ENCODE results near the gene S1PR3. TPM values are rescaled to one million over a fixed set of nuclear protein-coding genes. Genes with fewer than 3 reads are reported as not detected.

Gene S1PR3
- total RNA-seq, 2 experiments from 2014 or later = 0.47 TPM; not detected in 1

DNA sequence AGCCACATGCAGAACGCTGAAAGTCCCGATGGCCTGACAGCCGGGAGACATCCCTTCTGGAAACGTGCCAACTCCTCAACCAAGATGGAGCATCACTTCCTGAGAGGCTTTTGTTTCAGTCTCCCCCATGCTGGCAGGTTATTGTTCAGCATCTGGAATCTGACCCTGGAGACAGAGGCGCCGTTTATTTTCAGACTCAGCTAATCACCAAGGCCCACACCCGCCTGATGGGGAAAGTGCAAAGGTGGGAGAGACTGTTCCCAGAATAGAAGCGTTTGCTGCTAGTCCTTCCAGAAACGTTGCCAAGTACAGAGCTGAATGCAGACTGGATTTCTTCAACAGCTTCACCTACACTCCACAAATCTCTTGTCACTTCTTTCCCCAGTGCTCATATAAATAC is 41.8 kb upstream of the S1PR3 start:
- no peak for DNase-seq (ENCODE audit: low spot score)
- Histone ChIP-seq H2AFZ (ENCODE audit: low read length) (no peak overlapping the region), H3K4me1 (ENCODE audit: insufficient read depth, low read length, poor library complexity, severe bottlenecking) (no peaks in the 10 kb centered on the region), H3K36me3 (ENCODE audit: insufficient read depth, low read length) (no peaks in the 10 kb centered on the region), H3K9me3 (ENCODE audit: low read length) (no peaks in the 10 kb centered on the region), H3K27ac (ENCODE audit: low read depth, low read length, poor library complexity, severe bottlenecking) (no peak overlapping the region), H3K9me2 (ENCODE audit: insufficient read depth, low read length) (no peaks in the 10 kb centered on the region), H4K20me1 (ENCODE audit: insufficient read depth, low read length) (no peaks in the 10 kb centered on the region), H3K4me3 (ENCODE audit: low read depth, low read length, poor library complexity, severe bottlenecking) (no peak overlapping the region), H3K79me2 (ENCODE audit: insufficient read depth, low read depth, low read length) (no peaks in the 10 kb centered on the region), H3K4me2 (ENCODE audit: low read length) (no peak overlapping the region)
- intact Hi-C loops (cut with micrococcal nuclease; ENCODE audit: unreplicated experiment) = no loop called here
- no peak for TF ChIP-seq CTCF (conservative IDR thresholded peaks at IDR 0.05; ENCODE audit: low read length)
- no peak for TF ChIP-seq EZH2phosphoT487 (IDR thresholded peaks at IDR 0.05; ENCODE audit: borderline replicate concordance, low read depth, low read length)
- BruUV-seq (replicated peaks) = no TSS peak
- CTCF ChIA-PET (ENCODE audit: unreplicated experiment) = no interaction called here
- POLR2A ChIA-PET = interaction anchor here (0.9 kb wide), 1 partner anchor 27 kb away, joined by 3 read pairs; no protein-coding TSS in a partner anchor

- Histone ChIP-seq H3K79me2 (ENCODE audit: insufficient read depth, low read depth, low read length) (no peaks in the 10 kb centered on the region), H3K27ac (ENCODE audit: low read depth, low read length, poor library complexity, severe bottlenecking) (no peak overlapping the region), H3K4me3 (ENCODE audit: low read depth, low read length, poor library complexity, severe bottlenecking) (no peak overlapping the region), H4K20me1 (ENCODE audit: insufficient read depth, low read length) (no peaks in the 10 kb centered on the region), H3K9me3 (ENCODE audit: low read length) (no peaks in the 10 kb centered on the region), H3K4me1 (ENCODE audit: insufficient read depth, low read length, poor library complexity, severe bottlenecking) (no peaks in the 10 kb centered on the region), H3K4me2 (ENCODE audit: low read length) (no peak overlapping the region), H2AFZ (ENCODE audit: low read length) (no peak overlapping the region), H3K9me2 (ENCODE audit: insufficient read depth, low read length) (no peaks in the 10 kb centered on the region), H3K36me3 (ENCODE audit: insufficient read depth, low read length) (no peaks in the 10 kb centered on the region)
- DNase-seq (ENCODE audit: low spot score) = no peak
- BruUV-seq (replicated peaks) = no TSS peak
- TF ChIP-seq EZH2phosphoT487 (IDR thresholded peaks at IDR 0.05; ENCODE audit: borderline replicate concordance, low read depth, low read length) (no peak), CTCF (conservative IDR thresholded peaks at IDR 0.05; ENCODE audit: low read length) (no peak)
- intact Hi-C loops (cut with micrococcal nuclease; ENCODE audit: unreplicated experiment) = no loop called here
- ChIA-PET POLR2A (interaction anchor here (0.9 kb wide), 1 partner anchor 28 kb away, joined by 3 read pairs; no protein-coding TSS in a partner anchor), CTCF (ENCODE audit: unreplicated experiment) (no interaction called here)
These were observed 41.3 kb upstream of the S1PR3 start for GRCh38 chr9:88949961-88950340.

DNA sequence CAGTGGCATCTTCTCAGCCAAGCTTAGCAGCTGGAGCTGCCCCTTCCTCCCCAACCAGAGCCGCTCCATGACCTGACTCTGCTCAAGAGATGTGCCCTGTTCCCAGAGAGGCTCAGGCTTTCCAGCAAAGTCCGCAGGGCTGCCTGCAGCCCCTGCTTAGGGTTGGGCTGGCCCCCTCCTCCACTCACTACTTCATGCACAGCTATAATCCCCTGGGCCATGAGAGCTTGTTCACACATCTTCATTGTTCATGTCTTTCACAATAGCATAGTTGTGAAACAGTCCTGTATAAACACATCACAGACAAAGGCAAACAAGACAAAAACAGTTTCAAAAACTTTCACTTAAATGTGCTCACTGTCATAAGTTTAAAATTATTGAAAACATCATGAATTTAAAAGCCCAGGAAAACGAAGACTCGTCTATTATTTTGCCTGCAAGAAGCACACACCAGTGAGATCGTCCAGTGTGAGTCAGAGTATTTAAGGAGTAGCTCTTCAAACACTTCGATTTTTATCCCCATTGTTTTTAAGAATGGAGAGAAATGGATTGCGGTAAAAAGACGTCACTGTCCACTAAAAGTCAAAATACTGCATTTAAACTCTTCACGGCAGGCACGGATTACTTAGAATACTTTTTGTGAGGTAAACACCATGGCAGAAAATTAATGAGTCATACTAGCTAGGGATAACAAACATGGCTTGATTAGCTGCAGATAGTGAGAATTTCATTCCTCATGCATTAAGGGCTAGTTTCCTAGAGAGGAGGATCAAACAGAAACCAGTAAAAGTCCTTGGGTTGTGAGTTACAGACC is 40.7 kb upstream of the S1PR3 start:
- no peak overlapping the region for H3K4me3 ChIP-seq (ENCODE audit: low read depth, low read length, poor library complexity, severe bottlenecking)
- H2AFZ ChIP-seq (ENCODE audit: low read length) = no peak overlapping the region
- intact Hi-C loops (cut with micrococcal nuclease; ENCODE audit: unreplicated experiment) = no loop called here
- POLR2A ChIA-PET = no interaction called here
- H3K4me2 ChIP-seq (ENCODE audit: low read length) = no peak overlapping the region
- CTCF ChIA-PET (ENCODE audit: unreplicated experiment) = no interaction called here
- no peaks in the 10 kb centered on the region for H3K36me3 ChIP-seq (ENCODE audit: insufficient read depth, low read length)
- no peaks in the 10 kb centered on the region for H3K4me1 ChIP-seq (ENCODE audit: insufficient read depth, low read length, poor library complexity, severe bottlenecking)
- no peak for DNase-seq (ENCODE audit: low spot score)
- H3K27ac ChIP-seq (ENCODE audit: low read depth, low read length, poor library complexity, severe bottlenecking) = no peak overlapping the region
- no peaks in the 10 kb centered on the region for H4K20me1 ChIP-seq (ENCODE audit: insufficient read depth, low read length)
- H3K9me3 ChIP-seq (ENCODE audit: low read length) = no peaks in the 10 kb centered on the region
- no peak for TF ChIP-seq CTCF (conservative IDR thresholded peaks at IDR 0.05; ENCODE audit: low read length)
- no peak for TF ChIP-seq EZH2phosphoT487 (IDR thresholded peaks at IDR 0.05; ENCODE audit: borderline replicate concordance, low read depth, low read length)
- no TSS peak for BruUV-seq (replicated peaks)
- no peaks in the 10 kb centered on the region for H3K9me2 ChIP-seq (ENCODE audit: insufficient read depth, low read length)
- no peaks in the 10 kb centered on the region for H3K79me2 ChIP-seq (ENCODE audit: insufficient read depth, low read depth, low read length)

All from OCI-LY7 (cell line).